NCI-H2107 treated with DMSO at 0.1 percent for 48 hours (cell line): ENCODE measurements around the gene HS3ST3B1.

ENCODE experiments used
- DNase-seq: peaks from one replicate; lab custom pipeline; 2025; ENCODE audit not compliant: unreplicated experiment; lab: John Stamatoyannopoulos, UW

The HS3ST3B1 gene

DNA sequence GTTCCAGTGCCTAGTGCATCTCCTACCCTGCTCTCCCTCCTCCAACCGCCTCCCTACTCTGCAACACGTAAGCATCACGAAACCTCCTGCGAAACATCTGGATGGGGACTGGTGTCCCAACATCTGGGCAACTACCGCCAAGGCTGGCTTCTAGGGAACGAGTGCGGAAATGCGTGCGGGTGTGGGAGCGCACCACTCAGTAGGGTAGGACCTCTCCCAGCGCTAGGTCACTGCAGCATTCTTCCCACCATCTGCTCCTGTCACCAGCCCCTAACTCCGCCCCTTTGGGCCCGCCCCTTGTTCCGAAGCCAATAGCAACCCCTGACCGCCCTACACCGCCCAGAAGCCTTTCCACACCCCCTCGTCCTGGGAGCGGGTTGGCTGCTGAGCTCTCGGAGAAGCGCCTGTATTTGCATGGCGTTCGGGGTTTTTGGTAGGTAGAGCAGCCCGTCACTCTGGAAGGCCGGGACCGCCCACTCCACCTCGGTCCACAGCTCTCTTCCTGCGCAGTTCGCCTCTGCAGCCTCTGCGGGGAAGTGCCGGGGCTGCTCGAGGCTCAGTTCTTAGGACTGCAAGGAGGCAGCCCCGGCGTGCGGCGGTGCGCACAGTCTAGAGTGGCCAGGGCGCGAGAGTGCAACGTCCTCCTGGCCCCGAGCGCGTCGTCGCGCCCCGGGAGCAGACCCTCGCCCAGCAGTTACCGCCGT, at the start of gene HS3ST3B1:
Gene HS3ST3B1, plus strand, starts transcription at position 507 of the 704 bp plus-strand sequence. CDS start 438 bp downstream, outside the sequence.
- DNase-seq: peak; percentile 38

DNA sequence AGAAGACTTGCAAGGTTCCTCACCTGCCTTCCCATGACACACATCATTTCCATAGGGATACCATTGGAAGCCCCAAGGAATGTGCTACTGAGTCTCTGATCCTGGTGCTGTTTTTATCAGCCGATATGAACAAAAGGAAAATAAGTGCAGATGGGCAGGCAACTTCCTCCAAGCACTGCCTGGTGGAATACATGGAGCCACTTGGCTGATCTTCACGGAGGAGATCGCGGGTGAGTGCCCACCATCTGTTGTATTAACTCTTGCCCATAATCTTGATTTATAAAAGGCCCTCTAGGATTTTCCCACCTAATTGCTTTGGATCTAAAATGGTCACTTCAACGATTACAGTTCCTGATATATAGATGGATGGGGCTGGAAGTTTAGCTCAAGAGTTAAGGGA, 39.5 kb upstream of the HS3ST3B1 start:
- DNase-seq: no peak

DNA sequence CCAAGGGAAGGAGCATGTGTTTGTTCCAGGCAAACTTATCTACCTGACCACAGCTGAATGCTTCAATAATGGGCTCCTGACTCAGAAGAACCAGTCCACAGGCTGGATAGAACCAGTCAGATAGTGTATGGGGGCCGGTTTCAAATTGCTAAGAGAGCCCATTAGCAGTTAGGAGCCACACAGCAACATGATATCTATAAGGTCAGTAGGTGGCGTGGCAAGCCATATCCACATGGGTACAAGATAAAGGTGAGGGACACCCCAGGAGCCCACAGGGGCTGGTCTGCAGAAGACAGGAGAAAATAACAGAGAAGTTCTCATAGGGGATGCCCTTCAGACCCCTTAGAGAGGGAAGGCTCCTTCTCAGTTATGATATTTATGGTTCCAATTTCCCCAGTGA, 32.6 kb upstream of the HS3ST3B1 start:
- DNase-seq: no peak

DNA sequence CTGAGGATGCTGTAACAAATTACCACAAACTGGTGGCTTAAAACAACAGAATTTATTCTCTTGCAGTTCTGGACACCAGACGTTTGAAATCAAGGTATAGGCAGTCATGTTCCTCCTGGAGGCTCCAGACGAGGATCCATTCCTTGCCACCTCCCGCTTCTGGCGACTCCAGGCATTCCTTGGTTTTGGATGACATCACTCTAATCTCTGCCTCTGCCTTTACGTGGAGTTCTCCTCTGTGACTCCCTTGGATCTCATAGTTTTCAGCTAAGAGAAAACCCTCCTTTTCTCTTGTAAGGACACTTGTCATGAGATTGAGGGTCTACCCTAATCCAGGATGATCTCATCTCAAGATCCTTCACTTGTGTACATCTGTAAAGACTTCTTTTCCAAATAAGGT, 31.4 kb upstream of the HS3ST3B1 start:
- no peak for DNase-seq

DNA sequence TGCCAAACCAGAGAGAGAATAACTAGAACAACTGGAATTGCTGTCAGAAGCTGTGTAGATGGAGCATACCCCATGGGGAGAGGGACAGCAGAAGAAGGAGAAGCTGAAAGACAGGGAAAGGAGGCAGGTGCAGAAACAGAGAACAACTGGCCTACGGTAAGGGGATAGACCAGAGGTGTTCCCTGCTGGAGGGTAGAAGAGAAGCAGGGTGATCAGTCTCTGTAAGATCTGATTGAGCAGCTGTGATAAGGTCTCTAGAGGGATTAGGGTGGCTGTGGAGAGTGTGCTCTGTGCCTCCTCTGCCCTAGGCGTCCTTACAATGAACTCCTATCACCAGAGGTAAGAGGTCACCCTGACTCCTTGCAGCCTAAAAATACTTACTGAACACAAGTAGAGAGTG, 30.4 kb upstream of the HS3ST3B1 start:
- DNase-seq: no peak

DNA sequence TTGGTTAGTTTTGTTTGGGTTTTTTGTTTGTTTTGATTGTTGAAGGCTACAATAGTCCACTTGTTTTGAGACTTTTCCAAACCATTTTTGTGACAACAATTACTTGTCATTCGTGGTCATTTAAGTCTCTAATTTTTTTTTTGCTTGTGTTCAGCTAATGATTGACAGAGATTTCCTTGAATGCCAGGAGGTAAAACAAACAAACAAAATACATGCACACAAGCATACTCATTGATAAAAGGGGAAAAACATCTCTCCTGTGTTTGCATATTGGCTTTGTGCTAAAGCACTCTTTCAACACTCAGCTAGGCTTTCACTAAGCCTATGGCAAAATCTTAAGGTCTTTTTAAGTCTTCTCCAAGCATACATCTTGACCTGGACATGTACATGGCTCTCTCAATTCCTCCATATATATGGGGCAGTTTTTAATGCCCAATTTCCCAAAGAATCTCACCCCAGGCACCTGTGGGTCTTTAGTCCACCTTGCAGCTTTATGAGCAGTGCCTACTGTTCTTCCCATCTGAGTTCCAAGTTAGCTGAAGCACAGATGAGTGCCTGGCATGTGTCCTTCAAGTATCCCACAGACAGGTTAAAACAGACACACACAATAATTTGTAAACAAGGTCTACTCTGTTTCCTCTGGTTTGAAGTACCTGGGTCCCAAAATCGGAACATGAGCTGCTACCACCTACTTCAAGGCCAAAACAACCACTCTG, 24.2 kb upstream of the HS3ST3B1 start:
- DNase-seq: no peak

DNA sequence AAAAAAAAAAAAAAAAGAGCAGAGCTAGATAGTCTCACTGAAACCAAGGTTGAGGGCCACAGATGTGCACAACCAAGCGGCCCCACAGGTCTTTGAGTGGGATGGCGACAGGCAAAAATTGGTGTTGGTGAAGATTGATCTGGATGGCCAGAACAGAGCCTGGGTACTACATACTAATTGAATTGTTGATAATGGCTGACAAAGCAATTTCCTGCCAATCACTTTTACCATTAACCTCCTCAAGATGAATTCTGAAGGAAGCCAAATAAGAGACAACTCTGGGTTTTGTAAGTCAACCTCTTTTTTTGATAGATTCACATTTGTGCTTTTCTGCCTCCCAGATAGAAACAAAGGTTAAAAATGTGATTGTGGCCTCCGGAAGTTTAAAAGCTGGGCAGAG, 19.4 kb upstream of the HS3ST3B1 start:
- DNase-seq: no peak

DNA sequence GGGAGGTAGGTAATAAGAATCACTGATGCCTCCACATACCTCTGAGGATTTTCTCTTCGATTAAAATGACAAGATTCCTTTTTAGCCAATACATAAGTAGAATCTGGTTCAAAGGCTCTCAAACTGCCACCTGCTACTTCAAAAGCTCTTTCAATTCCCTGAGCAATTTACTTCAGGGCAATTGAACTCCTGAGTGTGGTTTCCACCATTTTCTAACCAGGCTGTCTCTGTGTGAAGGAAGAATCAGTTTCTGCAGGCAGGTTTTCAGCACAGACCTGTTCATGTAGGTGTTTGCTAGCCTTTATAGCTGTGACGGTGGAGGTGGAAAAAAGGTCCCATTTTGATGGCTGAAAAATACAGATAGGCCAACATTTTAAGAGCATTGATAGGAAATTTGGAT, 18.2 kb upstream of the HS3ST3B1 start:
- DNase-seq: no peak

DNA sequence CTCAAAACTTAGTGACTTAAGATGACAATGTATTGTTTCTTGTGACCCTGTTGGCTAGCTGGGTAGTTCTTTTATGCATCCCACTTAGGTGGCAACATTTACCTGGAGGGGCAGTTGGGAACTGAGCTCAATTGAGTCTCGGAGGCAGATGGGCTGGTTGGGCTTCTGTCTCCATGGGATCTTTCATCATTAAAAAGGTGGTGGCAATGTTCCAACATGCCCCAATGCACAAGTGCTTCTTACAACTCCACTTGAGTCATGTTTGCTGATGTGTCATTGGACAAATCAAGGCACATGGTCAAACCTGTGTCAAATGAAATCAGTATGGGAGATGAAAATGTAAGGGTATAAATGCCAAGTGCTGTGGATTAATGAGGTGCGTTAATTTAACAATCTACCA, 11.7 kb upstream of the HS3ST3B1 start:
- no peak for DNase-seq

DNA sequence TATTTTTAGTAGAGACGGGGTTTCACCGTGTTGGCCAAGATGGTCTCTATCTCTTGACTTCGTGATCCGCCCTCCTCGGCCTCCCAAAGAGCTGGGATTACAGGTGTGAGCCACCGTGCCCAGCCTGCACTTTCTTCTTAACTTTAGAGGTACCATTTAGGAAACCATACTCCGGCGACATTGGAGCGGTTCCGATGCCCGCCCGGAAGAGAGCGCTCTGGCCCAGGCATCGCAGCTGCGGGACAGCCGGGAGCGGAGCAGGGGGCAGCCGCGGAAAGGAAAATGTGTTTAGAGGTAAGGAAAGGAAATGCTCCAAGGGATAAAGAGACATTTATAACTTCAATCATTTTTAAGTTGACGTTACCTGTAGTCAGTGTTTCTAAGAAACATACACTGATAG, 6.0 kb upstream of the HS3ST3B1 start:
- DNase-seq: no peak

DNA sequence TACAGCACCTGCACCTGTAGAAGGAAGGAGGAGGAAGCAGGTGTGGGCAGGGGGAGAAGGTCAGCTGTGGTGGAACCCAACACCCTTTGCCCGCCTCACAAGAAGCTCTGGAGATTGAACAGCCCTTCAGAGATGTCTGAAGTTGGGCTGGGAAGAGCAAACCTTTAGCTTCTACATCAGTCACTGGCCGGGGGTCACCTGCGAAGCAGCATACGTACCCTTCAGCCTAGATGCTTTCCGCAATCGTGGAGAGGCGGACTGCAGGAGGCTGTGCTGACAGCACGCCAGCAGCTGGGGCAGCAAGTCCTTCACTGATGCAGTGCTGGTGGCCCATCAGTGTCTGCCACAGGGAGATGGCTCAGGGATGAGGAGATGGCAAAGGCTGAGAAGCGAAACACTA, 5.2 kb upstream of the HS3ST3B1 start:
- DNase-seq: no peak

DNA sequence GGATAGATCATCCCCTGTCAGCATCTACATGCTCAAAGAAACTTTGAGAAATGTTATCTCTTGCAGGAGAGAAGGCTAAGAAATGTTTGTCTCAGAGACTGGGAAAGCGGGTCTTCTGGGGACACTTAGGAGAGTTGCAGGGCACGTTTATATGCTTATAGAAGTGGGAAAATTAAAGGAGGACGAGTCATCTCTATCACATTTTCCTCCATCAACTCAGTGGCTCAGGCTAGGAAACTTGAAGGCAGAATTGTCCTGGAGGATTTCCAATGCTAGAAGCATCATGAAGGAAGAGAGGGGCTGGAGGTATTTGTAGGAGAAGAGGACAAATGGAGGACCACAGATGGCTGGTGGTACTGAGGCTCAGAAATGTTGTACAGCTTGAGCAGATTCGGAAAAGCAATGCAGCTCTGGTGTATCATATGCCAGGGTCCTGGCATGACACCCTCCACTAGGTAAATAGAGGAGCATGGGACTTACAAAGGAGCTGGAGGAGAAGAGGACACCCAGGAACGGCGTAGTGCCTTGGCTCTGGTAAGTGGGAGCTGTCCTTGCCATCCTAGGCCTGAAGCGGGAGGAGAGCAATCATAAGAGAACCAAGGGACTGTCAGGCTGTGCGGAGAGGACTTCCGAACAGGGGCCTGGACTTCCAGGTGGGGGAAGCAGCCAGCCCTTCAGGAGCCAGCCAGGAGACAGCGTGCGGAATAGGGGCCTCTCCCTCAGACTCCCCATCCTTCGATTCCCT, 4.5 kb upstream of the HS3ST3B1 start:
- no peak for DNase-seq

DNA sequence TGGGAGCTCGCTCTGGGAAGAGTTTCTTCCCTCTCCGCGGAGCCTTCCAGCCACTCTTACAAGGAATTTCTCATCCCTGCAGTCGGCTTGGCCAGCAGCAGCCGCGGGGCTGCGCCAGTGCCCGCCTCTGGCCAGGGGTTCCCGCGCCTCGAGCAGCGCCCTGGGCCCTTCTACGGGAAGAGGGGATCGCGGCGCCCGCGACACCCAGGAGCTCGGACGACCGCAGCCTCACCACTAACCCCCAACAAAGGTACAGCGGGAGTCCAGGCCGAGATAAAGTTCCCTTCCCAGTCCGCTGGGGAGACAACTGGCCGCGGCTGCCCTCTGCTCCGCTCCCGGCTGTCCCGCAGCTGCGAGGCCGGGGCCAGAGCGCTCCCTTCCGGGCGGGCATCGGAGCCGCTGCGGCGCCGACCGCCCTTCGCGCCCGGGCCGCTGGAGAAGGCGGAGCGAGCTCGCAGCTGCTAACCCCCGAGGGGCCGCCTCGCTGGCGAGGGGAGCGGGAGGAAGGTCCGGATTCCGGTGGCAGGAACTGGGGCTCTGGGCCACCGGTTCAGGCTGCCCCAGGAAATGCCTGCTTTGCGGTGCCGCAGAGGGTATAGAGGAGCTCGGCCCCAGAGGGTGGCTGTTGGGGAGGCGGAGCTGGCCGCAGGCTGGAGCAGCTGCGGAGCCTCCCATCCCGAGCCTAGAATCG, 3.6 kb upstream of the HS3ST3B1 start:
- no peak for DNase-seq

DNA sequence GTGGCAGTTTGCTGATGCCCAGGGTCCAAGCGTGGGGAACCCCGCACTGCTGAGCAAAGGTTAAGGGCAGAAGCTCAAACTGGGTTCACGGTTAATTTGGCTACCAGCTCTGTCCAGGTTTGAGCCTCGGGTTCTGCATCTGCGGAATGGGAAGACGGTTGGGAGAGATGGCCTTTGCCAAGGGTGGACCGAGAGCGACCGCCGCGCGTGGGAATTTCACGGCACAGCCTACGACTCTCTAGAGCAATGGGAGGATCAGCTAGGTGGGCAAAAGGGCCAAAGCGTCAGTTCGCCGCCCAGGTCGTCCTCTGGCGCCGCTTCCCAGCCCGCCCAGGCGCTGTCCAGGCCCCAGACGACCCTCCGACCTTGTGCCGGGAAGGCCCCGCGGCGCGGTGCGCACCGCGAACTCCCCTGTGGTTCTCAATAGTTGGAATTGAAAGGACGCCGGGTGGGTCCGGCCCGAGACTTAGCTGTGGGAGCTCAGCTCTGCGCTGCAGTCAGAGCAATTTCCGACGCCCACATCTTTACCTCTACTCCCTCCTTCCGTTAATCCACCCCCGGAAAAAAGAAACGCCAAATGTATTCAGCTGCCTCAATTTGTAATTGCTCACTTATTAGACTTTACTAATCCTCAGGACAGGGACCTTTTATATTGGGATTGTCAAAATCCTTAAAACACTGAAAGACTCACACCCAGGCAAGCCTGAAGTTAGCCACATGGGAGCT, 2.5 kb upstream of the HS3ST3B1 start:
- no peak for DNase-seq

DNA sequence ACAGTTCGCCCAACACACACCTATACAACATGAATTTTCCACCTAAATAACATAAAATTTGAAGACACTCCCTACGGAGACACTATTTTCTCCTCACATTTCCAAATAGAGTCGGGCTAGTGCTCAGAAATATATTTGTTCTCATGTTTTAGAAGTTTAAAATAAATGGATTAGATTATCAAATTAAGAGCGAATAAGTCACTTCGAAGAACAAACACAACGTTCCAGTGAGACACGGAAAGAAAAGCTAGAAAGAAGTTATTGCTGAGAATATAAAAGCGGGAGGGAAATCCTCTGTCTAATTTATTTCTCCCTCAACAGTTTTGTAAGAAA, 2.0 kb upstream of the HS3ST3B1 start:
- DNase-seq: no peak

DNA sequence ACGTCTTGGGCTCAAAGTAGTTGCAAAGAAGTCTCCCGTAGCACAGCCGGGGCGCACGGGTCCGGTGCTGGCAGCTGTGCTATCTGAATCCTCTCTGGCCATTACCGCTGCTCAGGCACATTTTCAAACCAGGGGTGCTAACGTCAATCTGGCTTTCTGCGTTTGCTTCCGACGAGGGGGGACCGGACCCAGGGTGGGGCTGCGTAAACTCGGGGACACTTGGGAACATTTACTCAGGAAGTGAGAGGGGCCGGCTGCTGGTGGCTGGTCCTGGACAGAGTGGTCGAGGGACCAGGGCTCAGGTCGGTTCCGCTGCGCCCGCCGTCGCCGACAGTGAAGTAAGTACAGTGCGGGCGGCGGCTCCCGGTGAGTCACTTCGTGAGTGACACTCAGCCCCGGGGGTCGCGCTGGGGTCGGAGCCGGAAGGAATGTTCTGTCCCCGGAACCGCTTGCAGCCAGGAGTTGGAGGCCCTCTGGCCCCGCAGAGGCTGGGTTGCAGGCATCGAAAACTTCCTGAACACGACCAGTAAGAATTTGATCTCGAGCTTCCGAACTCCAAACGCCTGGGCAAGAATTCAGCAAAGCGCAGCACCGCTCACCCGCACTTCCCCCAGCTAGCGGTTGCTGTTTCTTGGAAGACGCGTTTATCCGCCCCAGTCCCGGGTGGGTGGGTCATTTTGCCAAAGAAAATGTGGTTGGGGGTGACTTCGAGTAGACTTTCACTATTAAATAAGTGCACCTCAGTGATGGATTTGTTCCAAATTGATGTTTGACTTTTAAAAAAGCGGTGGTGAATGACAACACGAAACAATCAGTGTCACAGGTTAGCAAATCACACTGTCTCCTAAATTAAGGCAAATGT, 1.4 kb upstream of the HS3ST3B1 start:
- DNase-seq: no peak

DNA sequence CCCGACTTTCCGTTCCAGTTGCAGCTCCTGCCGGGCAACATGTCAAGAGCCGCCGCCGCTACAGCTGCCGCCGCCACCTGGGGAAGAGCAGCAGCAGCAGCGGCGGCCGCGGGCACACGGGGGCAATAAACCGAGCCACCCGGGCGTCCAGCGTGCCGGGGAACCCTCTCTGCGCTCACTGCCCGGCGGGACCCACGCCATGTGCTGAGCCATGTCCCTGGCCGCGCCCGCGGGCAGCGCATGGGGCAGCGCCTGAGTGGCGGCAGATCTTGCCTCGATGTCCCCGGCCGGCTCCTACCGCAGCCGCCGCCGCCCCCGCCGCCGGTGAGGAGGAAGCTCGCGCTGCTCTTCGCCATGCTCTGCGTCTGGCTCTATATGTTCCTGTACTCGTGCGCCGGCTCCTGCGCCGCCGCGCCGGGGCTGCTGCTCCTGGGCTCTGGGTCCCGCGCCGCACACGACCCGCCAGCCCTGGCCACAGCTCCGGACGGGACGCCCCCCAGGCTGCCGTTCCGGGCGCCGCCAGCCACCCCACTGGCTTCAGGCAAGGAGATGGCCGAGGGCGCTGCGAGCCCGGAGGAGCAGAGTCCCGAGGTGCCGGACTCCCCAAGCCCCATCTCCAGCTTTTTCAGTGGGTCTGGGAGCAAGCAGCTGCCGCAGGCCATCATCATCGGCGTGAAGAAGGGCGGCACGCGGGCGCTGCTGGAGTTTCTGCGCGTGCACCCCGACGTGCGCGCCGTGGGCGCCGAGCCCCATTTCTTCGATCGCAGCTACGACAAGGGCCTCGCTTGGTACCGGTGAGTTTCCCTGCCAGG, 604 bp downstream of the HS3ST3B1 start:
- DNase-seq: no peak

DNA sequence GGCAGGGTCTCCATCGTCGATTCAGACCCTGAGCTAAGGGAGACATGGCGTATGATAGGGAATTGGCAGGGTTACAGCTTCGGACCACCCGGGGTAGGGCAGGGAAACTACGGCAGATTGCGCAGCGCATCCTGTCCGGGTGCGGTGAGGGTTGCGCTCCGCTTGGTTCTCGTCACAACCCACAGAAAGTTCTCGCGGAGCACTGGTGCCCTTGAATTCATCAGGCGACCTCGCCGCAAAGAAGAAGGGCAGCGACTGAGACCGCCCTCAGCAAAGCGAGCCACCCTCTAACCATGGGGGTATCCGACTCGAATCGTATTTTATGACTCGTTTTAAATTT, 1.2 kb downstream of the HS3ST3B1 start:
- DNase-seq: no peak

DNA sequence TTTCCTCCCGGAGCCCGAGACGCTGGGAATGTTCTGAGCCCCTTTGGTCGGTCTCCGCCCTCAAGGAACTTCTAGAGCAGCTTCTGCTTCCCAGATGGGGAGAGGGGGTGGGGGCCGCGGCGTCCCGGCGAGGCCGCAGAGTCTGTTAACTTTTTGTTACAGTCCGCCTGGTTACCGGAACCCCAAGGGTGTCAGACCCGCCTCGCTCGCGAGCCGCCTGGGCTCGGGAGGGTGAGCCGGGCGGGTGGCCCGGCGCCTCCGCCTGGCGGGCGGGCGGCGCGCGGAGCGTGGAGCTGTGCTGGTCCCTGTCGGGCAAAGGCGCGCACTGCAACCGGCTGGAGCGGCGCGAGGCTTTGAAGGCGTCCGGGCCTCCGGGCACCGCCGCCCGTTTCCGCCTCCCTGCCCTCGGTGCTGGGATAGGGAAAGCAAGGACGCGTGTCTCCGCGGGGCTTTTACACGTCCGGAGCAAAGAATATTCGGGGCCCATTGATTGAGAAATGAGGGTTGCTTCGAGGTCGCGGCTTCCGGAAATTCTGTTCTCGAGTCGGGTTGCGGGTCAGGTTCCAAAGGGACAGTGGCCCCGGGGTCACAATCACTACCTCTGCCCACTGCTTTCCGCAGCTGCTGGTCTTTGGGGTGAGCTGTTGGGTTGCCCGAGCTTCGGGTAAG, 1.7 kb downstream of the HS3ST3B1 start:
- DNase-seq: no peak
